ENCODE measurements around the gene USP10.

Gene USP10

GRCh38 chr16:84663433-84664101 lies 36.2 kb upstream of the USP10 start:
- TF ChIP-seq REST (IDR thresholded peaks at IDR 0.05; ENCODE audit: insufficient read depth in 1 of 2, low read depth in 2 of 2, low read length in 2 of 2): no peak
- TF ChIP-seq FOXP2 (optimal IDR thresholded peaks at IDR 0.05; ENCODE audit: borderline replicate concordance, extremely low read depth, extremely low read length, insufficient read depth): no peak
- TF ChIP-seq SIN3A (IDR thresholded peaks at IDR 0.05; ENCODE audit: borderline replicate concordance, insufficient read depth, low read length): no peak
- TF ChIP-seq POLR2AphosphoS5 (IDR thresholded peaks at IDR 0.05; ENCODE audit: low read depth, low read length): no peak
- no peak for TF ChIP-seq TAF1 (IDR thresholded peaks at IDR 0.05; ENCODE audit: borderline replicate concordance, insufficient read depth, low read length)

- no peak for TF ChIP-seq SIN3A (IDR thresholded peaks at IDR 0.05; ENCODE audit: borderline replicate concordance, insufficient read depth, low read length)
Measured at GRCh38 chr16:84665359-84665758, 34.4 kb upstream of the USP10 start.

GRCh38 chr16:84665843-84666242 lies 34.0 kb upstream of the USP10 start:
- TF ChIP-seq SIN3A (IDR thresholded peaks at IDR 0.05; ENCODE audit: borderline replicate concordance, insufficient read depth, low read length): no peak
- no peak for TF ChIP-seq TAF1 (IDR thresholded peaks at IDR 0.05; ENCODE audit: borderline replicate concordance, insufficient read depth, low read length)
- TF ChIP-seq POLR2AphosphoS5 (IDR thresholded peaks at IDR 0.05; ENCODE audit: low read depth, low read length): no peak
- no peak for TF ChIP-seq REST (IDR thresholded peaks at IDR 0.05; ENCODE audit: insufficient read depth in 1 of 2, low read depth in 2 of 2, low read length in 2 of 2)
- TF ChIP-seq FOXP2 (optimal IDR thresholded peaks at IDR 0.05; ENCODE audit: borderline replicate concordance, extremely low read depth, extremely low read length, insufficient read depth): no peak

- no peak for TF ChIP-seq TAF1 (IDR thresholded peaks at IDR 0.05; ENCODE audit: borderline replicate concordance, insufficient read depth, low read length)
- no peak for TF ChIP-seq REST (IDR thresholded peaks at IDR 0.05; ENCODE audit: insufficient read depth in 1 of 2, low read depth in 2 of 2, low read length in 2 of 2)
- TF ChIP-seq SIN3A (IDR thresholded peaks at IDR 0.05; ENCODE audit: borderline replicate concordance, insufficient read depth, low read length): no peak
- TF ChIP-seq FOXP2 (optimal IDR thresholded peaks at IDR 0.05; ENCODE audit: borderline replicate concordance, extremely low read depth, extremely low read length, insufficient read depth): no peak
- no peak for TF ChIP-seq POLR2AphosphoS5 (IDR thresholded peaks at IDR 0.05; ENCODE audit: low read depth, low read length)
Measured at GRCh38 chr16:84667600-84668309, 32.0 kb upstream of the USP10 start.

- TF ChIP-seq FOXP2 (optimal IDR thresholded peaks at IDR 0.05; ENCODE audit: borderline replicate concordance, extremely low read depth, extremely low read length, insufficient read depth): no peak
- TF ChIP-seq SIN3A (IDR thresholded peaks at IDR 0.05; ENCODE audit: borderline replicate concordance, insufficient read depth, low read length): no peak
- TF ChIP-seq POLR2AphosphoS5 (IDR thresholded peaks at IDR 0.05; ENCODE audit: low read depth, low read length): no peak
- TF ChIP-seq REST (IDR thresholded peaks at IDR 0.05; ENCODE audit: insufficient read depth in 1 of 2, low read depth in 2 of 2, low read length in 2 of 2): no peak
- TF ChIP-seq TAF1 (IDR thresholded peaks at IDR 0.05; ENCODE audit: borderline replicate concordance, insufficient read depth, low read length): no peak
Measured at GRCh38 chr16:84670063-84670462, 29.7 kb upstream of the USP10 start.

Data from PFSK-1 (cell line).